GM19099 (cell line): Measurements from ENCODE around the gene EML1.

Experiments
- POLR2A ChIP-seq: IDR thresholded peaks from 3 replicates; pipeline ENCODE4 v1.6.1; 2011; ENCODE audit warnings: low read depth; ENCODE audit not compliant: insufficient read length; ENCODE audit errors: extremely low read depth

The EML1 gene

DNA sequence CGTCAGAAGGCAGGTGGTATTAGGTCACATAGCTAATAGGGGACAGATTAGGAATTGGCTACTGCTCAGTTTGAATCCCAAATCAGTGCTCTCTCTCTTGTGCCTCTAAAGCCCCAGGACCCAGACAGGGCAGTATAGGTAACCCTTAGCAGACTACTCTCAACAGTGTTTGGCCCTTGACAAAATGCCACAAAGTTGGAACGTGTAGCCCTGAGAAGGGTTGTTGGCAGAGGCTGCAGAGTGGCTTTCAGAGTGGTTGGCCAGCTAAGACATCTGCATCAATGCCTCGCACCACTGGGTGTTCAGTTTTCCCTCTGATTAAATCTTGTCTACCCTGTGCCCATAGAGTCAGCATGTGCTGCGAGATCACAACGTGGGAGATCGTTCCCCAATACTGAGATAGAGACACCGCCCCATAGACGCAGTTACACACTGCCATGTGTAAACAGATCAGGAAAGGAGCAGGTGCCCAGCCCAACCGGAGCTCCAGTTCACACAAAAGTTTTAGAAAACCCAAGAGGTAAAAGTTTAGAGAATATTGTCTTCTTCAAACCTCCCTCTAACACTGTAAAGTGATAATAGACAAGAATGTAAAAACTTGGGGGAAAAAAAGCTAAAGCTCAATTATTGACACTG is 48.3 kb downstream of the EML1 start:
- no peak for TF ChIP-seq POLR2A

DNA sequence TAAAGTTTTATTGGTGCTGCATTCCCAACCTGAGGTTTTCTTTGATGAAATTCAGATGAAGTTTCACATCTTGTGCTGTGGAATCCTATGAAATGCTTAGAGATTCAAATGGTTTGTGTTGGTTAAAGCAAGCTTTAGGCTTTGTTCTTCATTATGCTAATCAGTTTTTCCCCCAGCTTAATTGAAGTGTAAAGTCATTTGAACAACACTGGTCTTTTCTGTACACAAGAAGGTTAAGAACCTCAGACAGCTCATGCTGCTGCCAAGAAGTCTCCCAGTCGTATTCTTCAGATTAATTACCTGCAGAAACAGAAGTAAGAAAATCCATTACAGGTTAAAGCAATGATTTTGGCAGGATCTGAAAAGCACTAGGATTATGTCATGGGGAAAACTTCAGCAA is 48.9 kb downstream of the EML1 start:
- no peak for TF ChIP-seq POLR2A

DNA sequence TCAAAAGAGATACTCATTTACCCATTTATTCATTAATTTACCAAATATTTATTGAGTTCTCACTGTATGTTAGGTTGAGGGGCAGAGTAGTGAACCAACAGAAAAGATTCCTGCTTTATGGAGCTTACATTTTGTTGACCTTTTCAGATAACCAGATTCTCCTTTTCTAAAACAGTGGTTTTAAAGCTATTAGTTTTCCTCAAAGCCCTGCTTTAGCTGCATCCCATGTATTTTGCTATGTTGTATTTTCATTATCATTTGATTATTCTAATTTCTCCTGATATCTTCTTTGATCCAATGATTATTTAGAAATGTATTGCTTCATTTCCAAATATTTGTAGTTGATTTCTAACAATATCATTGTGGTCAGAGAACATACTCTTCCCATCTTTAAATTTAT is 53.6 kb downstream of the EML1 start:
- TF ChIP-seq POLR2A = no peak

DNA sequence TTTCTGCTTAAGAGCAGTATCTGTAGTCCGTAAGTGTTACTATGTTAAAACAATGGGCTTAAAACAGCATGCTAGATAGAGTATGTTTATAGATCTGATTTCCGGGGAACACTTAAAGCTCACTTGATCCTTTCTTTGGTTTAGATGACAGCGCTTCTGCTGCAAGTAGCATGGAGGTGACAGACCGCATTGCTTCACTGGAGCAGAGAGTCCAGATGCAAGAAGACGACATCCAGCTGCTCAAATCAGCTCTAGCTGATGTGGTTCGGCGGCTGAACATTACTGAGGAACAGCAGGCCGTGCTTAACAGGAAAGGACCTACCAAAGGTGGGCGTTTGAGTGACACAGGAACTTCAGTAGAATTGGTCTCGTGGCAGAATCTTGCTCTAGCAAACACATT is 57.5 kb downstream of the EML1 start:
- no peak for TF ChIP-seq POLR2A

GRCh38 chr14:99852578-99852977 is 59.4 kb downstream of the EML1 start:
- no peak for TF ChIP-seq POLR2A

DNA sequence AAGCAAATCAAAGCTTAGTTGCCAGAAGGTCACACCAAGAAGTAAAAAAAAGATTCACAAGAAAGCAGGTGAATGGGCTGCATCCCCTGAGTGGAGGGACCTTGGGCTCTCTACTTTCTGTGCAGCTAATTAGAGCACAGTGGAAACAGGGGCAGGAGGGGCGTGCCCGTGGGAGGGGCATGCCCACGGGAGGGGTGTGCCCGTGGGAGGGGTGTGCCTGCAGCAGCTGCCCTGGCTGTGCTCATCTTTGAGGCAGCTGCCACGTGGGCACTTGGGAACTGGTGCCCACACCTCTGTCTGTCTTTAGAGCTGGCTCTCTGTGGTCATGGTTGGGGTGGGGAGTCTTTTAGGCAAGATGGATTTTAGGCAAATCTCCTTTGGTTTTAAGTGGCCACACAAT is 60.0 kb downstream of the EML1 start:
- TF ChIP-seq POLR2A = no peak

DNA sequence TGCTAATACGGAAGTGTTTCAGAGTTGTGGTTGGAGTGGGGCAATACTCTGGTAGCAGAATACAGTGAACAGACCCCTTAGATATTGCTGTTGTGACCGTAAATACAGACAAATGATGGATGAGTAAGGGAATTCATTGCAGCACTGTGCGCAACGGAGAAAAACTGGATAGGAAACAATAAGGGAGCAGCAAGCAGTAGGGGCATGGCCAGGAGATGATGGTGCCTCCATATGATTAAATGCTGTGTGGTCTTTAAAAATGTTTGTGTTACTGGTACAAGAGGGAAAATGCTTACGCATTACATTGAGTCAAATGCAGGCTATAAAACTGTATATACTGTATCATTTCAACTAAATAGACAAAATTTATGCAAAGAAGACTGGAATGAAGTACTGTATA is 61.6 kb downstream of the EML1 start:
- TF ChIP-seq POLR2A = no peak

DNA sequence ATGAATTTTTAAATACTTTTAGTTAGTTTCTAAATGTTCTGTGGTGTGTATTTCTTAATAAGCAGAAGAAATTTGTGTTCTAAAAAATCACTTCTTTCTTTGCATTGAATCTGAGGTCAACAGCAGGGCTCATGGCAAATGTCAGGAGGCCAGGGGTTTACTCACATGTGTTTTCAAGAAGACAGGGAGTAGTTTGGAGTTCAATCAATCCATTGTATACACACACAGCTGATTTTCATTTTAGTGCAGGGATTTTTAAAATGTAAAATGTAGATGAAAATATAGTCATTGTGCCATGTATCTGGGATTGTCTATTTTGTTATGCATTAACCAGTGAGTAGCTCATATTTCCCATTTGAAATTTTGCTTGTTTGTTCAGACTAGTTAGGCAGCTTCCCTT is 62.1 kb downstream of the EML1 start:
- no peak for TF ChIP-seq POLR2A

DNA sequence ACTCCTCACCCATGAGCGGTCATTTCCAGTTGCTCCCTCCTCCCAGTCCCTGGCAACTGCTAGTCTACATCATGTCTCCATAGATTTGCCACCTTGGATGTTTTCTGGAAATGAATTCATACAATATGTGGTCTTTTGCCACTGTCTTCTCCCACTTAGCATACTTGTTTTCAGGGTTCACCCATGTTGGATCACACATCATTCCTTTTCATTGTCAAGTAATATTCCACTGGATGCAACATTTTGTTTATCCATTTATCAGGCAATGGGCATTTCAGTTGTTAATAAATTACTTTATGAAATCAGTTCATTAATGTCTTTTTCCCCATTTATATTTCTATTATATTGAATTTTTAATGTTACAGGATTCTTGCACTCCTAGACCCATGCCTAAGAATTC is 64.3 kb downstream of the EML1 start:
- no peak for TF ChIP-seq POLR2A

DNA sequence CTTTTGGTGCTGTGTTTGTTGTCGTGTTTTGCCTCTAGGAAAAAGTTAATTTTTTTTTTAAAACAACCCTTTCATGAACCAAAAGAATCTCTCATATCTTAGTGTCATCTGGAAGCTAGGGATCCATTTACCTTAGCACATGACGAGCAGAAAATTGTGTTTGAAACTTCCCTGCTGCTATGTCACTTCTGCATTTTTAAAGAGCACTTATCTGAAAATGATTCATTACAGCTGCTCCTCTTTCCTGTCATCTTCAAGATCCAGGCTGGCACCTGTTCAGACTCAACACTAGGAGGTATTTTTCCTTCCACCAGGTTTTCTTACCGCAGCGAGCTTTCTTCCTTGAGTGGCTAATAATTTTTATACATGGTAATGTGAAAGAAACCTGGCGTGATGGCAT is 67.0 kb downstream of the EML1 start:
- no peak for TF ChIP-seq POLR2A

- TF ChIP-seq POLR2A = no peak
These were observed 68.9 kb downstream of the EML1 start for GRCh38 chr14:99862136-99862535.

DNA sequence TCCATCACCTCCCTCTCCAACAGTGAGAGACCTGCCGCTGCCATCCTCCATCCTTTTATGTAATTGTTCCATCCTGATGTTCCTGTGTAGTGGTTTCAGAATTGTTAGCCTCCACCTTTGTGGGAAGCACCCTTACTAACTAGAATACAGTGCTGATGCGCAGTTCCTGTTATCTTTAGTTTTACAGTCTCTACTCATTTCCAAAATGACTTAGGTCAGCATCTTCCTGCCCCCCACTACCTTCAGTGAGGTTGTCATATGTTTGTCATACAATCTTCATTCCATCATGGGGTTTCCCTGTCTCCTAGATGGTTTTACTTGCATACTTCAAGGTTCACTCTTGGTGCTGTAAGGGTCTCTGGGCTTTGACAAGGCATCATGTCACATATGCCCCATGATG is 69.8 kb downstream of the EML1 start:
- TF ChIP-seq POLR2A = no peak

- no peak for TF ChIP-seq POLR2A
These were observed 72.2 kb downstream of the EML1 start for GRCh38 chr14:99865408-99865807.

DNA sequence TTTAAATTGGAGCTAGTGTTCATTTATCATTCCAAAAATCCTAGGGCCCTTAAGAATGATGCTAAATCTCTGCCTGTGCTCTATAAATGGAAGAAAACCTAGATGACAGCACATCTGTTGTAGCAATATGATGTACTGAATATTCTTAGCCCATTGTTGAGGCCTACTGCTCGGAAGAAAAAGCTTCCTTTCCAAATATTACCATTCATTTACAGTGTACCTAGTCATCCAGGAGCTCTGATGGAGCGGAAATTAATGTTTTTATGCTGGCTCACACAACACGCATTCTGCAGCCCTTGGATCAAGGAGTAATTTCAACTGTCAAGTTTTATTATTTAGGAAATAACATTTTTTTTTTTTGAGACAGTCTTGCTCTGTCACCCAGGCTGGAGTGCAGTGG is 77.4 kb downstream of the EML1 start:
- no peak for TF ChIP-seq POLR2A

DNA sequence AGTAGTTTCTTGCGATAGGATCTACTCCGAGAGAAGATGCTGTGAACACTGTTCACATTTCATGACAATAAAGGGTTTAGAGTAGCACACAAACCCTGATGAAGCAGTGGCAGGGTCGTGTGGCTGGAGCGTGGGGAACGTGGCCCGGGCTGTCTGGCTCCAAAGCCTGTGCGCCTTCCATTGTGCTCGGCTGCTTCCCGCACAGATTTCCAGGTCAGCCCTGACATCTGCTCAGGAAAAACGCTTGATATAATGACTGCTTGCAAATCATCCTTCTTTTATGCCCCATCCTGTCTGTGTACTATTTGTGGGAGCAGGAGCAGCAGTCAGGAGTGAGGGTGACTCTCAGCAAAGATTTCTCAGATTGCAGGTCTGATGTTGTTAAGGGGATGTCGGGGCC is 78.6 kb downstream of the EML1 start:
- no peak for TF ChIP-seq POLR2A

DNA sequence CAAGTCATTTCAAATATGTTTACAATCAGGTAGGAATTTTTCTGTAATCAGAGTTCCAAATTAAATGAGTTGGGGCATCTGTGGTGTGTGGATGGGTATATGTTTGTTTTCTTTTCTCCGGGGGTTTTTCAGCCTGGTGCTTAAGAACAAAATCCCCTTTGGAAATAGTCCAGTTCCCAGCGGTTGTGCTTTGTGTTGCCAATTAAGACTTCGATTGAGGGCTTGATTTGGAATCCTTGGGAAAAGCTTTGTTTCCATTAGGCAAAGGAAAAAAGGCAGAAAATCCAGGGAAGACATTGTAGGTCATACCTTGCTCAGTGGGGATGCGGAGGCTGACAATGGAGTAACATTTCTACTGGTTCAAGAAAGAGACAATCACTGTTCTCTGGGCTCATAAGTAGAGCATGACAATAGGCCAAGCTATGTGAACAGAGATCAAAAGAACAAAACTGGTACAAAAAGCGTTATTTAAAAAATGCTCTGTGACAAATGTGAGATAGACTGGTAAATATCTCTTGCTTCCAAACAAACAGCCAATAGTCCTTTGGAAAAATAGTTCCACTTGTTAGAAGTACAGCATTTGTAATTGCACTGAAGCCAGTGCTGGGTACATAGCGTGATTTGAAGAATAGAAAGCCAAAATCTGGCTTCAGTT is 79.7 kb downstream of the EML1 start:
- TF ChIP-seq POLR2A = no peak

DNA sequence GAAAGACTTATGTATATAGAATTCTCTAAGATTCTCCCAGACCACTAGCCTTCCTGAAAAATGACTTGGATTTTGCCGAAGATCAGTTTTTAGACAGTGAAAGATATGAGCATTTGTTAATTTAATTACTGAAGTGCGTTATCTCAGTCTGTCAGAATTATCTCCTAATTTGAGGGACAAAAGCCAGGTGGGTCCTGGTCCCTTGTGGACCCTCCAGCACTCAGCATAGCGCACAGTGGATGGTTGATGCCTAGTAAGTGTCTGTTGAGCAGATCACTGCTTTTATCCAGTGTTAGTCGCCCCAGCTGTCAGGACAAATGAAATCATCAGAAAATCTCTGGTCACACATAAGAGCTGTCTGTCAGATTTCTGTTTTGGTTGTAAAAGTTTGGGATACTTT is 80.4 kb downstream of the EML1 start:
- TF ChIP-seq POLR2A = no peak

- TF ChIP-seq POLR2A = no peak
These were observed 81.1 kb downstream of the EML1 start for GRCh38 chr14:99874306-99874705.

GRCh38 chr14:99875421-99875820 is 82.2 kb downstream of the EML1 start:
- no peak for TF ChIP-seq POLR2A
